IPS DF 19.7 (cell line): ENCODE measurements around the gene DOCK1.
"Not testable (repeated sequence)": the region's sequence is repeated elsewhere in the genome, so short reads cannot be mapped to it uniquely, and the experiment has no call there.

Experiments used
- DNase-seq: peaks from one replicate; pipeline ENCODE4 v3.0.0-alpha.2; 2013; ENCODE audit warnings: low read depth, low spot score

DOCK1 gene

DNA sequence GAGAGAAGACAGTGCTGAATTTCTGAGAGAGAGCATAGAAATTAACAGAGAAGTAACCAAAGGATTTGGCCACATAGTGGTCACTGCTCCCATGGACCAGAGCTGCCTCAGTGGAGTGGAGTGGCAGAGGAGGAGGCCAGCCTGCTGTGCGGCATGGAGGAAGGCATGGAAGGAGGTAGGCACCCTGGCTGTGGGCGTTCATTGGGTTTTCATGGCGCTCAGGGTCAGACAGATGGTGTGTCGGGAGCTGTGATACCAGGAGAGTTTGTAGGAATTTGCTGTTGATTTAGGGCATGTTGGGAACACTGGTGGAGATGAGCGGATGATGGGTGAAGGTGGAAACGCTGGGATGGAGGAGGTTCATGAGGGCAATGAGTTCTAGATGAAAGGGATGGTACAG is 370.0 kb downstream of the DOCK1 start:
- DNase-seq, result no peak

GRCh38 chr10:127275793-127276450 is 370.7 kb downstream of the DOCK1 start:
- no peak for DNase-seq

DNA sequence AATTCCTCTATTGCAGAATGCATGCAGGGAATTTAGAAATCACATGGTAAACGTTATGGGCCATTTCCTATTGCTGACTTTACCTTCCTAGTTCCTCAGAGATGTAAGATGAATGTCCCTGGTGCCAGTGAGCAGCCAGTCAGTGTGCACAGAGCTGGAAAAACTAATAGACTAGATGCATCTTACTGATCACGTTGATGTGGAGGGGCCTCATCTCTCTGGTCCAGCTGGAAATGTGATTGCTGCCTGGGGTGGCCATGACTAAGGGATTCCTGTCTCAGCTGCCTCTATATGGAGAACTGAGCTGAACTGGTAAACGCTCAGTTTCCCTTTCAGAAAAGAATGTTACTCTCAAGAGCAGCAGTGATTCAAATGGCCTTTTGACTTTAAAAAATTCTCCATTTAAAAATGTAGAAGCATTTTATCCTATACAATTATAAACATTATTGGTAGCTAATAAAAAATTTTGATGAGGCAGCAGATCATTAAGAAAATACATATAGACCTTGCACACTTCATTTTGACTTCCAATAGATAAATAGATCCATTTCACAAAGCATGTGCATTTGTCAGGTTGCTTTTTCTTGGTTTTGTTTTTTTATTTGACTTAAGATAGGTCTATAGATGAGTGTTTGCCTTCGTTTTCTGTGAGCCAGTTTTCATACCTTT is 371.7 kb downstream of the DOCK1 start:
- no peak for DNase-seq

- no peak for DNase-seq
These were observed 372.8 kb downstream of the DOCK1 start for GRCh38 chr10:127278001-127278400.

DNA sequence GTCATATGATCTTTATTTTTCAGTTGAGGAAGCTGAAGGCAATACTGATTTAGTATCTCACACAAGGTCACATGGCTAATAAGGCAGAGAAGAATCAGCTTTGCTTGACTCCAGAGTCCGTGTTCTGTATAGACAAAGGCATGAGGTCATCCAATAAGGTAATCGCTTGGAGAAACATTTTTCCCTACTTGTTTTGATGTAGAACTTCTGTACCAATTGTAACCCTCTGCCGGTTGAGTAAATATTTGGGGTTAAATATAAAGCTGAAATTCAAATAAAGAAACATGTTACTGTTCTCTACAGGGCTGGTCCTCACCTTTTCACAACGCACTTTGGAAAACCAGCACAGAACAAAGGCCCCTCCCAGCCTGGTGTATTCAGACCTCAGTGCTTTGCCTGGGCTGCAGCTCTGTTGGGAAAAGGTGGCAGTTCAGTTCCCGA is 374.1 kb downstream of the DOCK1 start:
- no peak for DNase-seq

GRCh38 chr10:127280446-127280845 is 375.2 kb downstream of the DOCK1 start:
- DNase-seq, result peak; percentile 30

DNA sequence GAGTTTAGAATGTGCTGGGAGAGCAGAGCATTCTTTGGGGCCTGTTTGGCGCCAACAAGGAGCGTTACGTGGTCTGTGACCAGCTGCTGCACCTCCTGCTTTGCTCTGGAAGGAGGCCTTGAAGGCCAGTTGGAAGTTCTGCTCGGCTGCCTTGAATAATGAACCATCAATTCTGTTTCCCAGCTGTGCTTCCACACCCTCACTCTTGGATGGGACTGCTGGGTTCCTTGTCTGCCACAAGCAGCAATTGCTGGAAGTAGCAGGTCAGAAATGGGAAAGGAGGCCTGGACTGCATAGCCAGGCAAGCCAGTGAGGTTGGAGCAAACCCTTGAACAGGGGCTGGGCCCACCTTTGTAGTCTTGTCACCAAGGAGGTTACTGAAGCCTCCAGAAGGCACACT is 377.8 kb downstream of the DOCK1 start:
- DNase-seq, result no peak

DNA sequence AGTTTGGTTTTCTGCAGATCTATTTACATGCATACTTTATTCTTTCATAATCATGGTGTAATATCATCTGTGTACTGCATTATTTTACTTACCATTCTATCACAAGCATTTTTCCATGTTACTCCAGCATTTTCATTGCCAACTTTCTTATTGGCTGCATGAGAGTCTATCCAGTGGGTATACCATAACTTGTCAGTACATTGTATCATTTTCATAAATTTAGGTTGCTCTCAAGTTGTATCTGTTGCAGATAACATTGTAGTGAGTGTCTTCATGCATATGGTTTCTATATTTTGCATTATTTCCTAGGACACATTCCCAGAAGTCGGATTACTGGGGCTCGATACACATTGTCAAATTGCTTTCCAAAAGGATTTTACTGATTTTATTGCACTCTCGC is 378.3 kb downstream of the DOCK1 start:
- no peak for DNase-seq

GRCh38 chr10:127290850-127291249 is 385.6 kb downstream of the DOCK1 start:
- no peak for DNase-seq

DNA sequence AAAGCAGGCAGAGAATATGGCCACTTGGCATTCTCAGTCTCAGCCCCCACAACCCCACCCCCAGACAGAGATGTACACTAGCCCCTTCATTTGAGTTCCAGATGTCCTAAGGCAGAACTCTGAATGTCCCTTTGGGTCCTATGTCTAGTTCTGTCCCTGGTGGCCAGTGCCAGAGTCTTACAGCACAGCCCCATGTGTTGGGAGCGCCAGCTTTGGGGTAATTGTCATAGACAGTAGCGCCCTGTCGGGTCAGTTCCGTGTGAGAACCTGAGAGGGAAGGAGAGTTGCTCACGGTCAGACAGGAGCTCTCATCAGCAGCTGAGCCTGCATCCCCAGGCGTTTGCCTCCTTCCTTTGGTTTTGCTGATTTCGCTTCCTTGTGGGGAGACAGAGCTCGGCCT is 386.1 kb downstream of the DOCK1 start:
- no peak for DNase-seq

- no peak for DNase-seq
These were observed 387.7 kb downstream of the DOCK1 start for GRCh38 chr10:127292888-127293287.

DNA sequence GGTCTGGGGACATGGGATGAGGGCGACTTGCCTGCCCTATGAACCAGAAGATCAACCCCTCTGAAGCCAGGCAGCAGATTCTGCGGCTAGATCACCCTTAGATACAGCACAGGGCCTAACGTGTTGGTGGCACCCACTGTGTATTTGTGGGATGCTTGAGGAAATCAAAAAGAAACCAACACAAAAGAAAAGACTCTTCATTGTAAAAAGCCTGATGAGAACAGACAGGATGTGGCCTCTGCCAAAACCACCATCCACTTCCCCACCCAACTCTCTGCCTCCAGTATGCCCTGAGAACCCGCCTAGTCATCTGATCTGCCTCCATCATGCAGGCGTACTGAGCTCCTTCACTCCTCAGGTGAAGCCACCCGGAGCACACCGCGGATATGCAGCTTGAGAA is 388.4 kb downstream of the DOCK1 start:
- no peak for DNase-seq

- DNase-seq, result no peak
These were observed 391.5 kb downstream of the DOCK1 start for GRCh38 chr10:127296696-127297095.

DNA sequence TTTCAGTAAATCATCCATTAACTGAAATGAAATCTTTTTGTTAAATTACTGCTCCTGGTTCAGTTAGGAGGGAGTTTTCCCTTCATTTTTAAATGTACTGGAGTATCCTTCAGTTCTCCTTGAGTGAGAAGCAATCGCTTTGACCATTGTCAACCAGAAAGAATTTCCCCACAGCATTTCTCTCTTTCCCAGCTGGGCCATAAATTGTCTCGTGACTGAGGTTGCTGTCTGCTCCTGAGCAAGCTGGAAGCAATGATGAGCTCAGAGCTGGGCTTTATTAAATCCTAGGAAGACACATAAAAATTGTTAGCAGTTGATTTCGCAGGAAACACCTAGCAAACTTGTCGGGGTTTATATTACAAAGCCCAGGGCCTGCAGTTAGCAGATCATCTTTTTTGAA is 393.2 kb downstream of the DOCK1 start:
- DNase-seq, result no peak

- not testable (repeated sequence) for DNase-seq
These were observed 394.0 kb downstream of the DOCK1 start for GRCh38 chr10:127299192-127299591.

- no peak for DNase-seq
These were observed 394.9 kb downstream of the DOCK1 start for GRCh38 chr10:127299956-127300689.

- DNase-seq, result no peak
These were observed 395.7 kb downstream of the DOCK1 start for GRCh38 chr10:127300868-127301321.

- DNase-seq, result no peak
These were observed 397.1 kb downstream of the DOCK1 start for GRCh38 chr10:127302343-127302742.

- DNase-seq, result no peak
These were observed 397.9 kb downstream of the DOCK1 start for GRCh38 chr10:127303105-127303504.

DNA sequence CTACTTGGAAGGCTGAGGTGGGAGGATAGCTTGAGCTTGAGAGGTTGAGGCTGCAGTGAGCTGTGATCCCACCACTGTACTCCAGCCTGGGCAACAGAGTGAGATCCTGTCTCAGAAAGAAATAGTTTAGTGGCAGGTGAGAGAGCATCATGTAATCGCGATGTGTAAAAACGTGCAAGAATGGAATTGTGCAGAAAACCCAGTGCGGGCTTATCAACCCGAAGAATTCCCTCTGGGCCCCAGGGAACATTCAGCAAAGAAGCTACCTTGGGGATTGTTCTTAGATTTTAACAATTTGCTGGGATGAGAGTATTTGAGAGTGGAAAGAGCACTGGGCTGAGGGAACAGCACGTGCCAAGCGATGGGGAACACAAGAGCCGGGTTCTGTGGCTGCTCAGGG is 398.5 kb downstream of the DOCK1 start:
- no peak for DNase-seq

GRCh38 chr10:127306479-127306878 is 401.3 kb downstream of the DOCK1 start:
- no peak for DNase-seq

DNA sequence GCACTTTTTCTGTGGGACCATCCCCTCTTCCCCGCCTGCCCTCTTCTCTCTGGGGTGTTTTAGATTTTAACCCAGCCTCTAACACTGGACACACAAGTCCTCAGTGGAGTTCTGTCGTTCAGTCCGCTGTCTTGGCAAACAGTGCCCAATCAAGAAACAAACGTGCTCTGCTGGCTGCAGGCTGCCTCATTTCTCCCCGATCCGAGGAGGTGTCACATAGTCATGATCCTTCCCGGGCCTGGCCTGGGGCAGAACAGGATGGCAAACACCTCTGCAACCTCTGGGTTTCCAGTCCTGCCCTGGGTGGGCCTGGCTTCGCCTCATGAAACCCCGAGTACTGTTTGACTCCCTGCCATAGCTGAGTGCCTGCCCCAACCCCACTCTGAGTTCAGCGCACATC is 402.1 kb downstream of the DOCK1 start:
- DNase-seq, result no peak

DNA sequence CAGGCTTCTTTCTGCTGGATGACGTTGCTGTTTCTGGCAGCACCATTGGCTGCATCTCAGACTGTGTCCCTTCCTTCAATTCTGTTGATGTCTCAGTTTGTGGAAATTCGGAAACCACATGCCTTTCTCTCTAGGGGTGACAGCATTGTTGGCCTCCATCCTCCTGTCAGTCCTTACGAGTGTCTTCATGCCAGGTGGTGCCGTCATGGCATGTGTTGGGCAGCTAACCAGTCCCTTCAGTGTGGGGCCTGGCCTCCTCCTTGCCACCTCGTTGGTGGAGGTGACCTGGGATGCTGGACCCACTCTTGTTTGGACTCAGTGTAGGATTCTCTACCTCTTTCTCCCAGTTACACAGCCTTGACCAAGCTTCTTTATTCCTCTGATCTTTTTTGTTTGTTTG is 402.8 kb downstream of the DOCK1 start:
- DNase-seq, result no peak
